Measurements from ENCODE around the gene ACVR2A.
A peak's percentile ranks its signal among the peaks of the same experiment; 100 is the strongest.

The ACVR2A gene

GRCh38 chr2:147855316-147855715, 10.5 kb downstream of the ACVR2A start:
- no peak for DNase-seq (ENCODE audit: low spot score)

- no peak for DNase-seq (ENCODE audit: low spot score)
Measured at GRCh38 chr2:147855977-147856376, 11.1 kb downstream of the ACVR2A start.

GRCh38 chr2:147860009-147860408, 15.2 kb downstream of the ACVR2A start:
- no peak for DNase-seq (ENCODE audit: low spot score)

DNA sequence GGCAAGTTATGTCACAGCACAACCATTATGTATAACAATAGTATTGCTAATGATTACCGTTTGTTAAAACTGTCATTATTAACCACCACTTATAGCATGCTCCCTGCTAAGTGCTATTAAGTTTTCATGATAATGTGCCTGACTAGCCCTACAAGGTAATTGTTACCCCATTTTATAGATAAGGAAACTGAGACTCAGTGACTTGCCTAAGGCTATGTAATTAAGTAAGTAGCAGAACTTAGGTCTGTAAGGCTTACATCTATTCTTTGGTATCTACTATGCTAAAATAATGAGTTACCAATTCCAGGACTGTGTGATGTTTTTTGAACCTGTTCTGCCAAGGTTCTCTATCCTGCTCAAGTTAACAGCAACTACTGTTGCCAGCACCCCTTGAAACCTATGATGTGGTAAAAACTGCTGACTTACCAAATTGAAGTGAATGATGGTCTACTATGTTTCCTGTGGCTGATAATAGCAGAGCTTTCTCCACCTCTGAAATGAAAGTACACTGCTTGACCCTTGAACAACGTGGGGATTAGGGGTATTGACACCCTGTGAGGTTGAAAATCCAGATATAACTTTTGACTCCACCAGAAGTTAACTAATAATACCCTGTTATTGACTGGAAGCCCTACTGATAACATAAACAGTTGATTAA, 18.2 kb downstream of the ACVR2A start:
- DNase-seq (ENCODE audit: low spot score) = no peak

DNA sequence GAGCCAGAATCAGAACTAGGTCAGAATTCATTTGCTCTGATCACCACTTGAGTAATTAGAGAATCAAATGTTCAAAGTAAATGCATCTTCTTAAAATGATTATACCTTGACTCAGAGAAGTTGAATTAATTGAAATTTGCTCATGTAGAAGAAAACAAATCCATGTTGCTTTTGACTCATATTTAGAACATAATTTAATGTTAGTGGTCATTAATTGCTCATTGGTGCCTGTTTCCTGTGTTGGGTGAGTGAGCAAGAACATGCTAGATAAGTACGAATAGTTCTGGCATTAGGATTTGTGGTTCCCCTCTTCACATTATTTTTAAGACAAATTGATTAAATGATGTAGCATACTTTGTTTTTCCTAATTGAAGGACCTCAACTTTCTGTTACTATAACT, 19.0 kb downstream of the ACVR2A start:
- DNase-seq (ENCODE audit: low spot score) = no peak

GRCh38 chr2:147865560-147865959, 20.7 kb downstream of the ACVR2A start:
- no peak for DNase-seq (ENCODE audit: low spot score)

GRCh38 chr2:147867050-147867449, 22.2 kb downstream of the ACVR2A start:
- no peak for DNase-seq (ENCODE audit: low spot score)

GRCh38 chr2:147869934-147870333, 25.1 kb downstream of the ACVR2A start:
- DNase-seq (ENCODE audit: low spot score) = no peak

- DNase-seq (ENCODE audit: low spot score) = no peak
Measured at GRCh38 chr2:147872967-147873366, 28.1 kb downstream of the ACVR2A start.

GRCh38 chr2:147873859-147874483, 29.1 kb downstream of the ACVR2A start:
- DNase-seq (ENCODE audit: low spot score) = no peak

DNA sequence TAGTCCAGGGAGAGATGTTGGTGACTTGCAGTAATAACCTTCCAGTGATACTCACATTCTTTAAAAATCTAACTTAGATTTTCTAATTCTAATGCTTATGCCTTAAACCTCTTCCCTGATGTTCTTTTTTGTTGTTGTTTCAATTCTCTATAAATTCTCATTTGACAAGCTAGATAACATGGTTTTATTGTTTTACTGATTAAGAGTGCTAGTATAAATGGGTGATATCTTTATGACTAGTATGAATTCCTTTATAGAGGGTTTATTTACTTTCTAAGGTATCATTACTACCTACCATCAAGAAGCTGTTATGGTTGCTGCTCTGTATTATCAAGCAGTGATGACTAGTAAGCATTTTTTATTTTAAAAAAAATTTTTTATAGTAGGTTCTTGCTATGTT, 35.0 kb downstream of the ACVR2A start:
- DNase-seq (ENCODE audit: low spot score) = no peak

DNA sequence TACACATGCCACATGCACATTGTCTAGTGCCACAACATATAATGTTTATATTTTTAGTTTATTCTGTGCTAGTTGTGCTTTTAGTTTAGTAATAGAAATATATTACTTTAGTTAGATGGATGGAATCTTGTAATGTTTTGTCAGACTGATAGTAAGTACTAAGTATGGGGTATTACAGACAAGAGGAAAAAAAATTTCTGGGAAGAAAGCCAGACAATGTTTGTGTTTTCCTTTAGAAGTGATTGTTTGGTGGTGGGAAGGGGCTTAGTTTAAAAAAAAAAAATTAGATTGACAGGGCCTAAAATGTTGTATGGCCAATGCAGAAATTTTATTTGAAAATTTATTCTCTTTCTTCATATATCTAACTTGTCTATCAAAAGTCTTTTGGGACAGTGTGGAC, 37.8 kb downstream of the ACVR2A start:
- no peak for DNase-seq (ENCODE audit: low spot score)

- no peak for DNase-seq (ENCODE audit: low spot score)
Measured at GRCh38 chr2:147884830-147885229, 40.0 kb downstream of the ACVR2A start.

GRCh38 chr2:147886136-147886535, 41.3 kb downstream of the ACVR2A start:
- DNase-seq (ENCODE audit: low spot score) = no peak

GRCh38 chr2:147888680-147889079, 43.9 kb downstream of the ACVR2A start:
- no peak for DNase-seq (ENCODE audit: low spot score)

DNA sequence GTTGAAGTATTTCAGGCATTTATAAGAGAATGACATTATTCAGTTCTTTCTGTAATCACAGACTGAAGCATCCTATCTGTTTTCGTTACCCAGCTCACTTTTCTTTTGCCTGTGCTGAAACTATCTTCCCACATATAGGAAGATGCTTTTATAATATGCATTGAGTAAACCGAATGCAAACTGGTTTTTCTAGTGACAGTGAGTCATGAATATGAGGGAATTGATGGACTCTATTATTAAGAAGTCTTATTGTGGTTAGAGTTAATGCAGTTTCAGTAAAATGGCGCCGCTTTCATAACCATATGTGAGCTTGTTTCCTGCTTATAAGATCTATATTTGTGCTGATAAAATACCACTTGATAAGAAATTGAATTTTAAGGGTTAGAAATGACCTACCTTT, 59.2 kb downstream of the ACVR2A start:
- DNase-seq (ENCODE audit: low spot score) = no peak

GRCh38 chr2:147909178-147909577, 64.3 kb downstream of the ACVR2A start:
- DNase-seq (ENCODE audit: low spot score) = no peak

- DNase-seq (ENCODE audit: low spot score) = peak; percentile 77
Measured at GRCh38 chr2:147910990-147911473, 66.2 kb downstream of the ACVR2A start.

GRCh38 chr2:147913701-147914480, 69.1 kb downstream of the ACVR2A start:
- peak; percentile 45 for DNase-seq (ENCODE audit: low spot score)

DNA sequence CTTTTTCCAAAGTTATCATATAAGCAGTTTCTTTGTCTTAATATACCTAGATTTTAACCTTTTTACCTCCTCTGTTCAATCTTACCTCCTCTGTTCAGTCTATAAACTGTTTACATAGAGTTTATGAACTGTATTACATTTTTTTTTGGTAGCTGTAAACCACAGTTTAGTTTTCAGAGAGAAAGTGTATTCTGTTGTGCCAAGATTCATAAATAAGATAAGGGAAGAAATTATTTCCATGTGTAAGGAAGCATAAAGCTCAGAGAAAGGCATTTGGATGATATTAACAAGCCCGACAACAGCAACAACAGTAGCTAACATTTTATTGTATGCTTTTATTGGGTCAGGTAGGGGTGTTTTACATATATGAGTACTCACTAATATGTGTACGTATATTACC, 71.2 kb downstream of the ACVR2A start:
- DNase-seq (ENCODE audit: low spot score) = no peak

- no peak for DNase-seq (ENCODE audit: low spot score)
Measured at GRCh38 chr2:147916723-147917122, 71.9 kb downstream of the ACVR2A start.

DNA sequence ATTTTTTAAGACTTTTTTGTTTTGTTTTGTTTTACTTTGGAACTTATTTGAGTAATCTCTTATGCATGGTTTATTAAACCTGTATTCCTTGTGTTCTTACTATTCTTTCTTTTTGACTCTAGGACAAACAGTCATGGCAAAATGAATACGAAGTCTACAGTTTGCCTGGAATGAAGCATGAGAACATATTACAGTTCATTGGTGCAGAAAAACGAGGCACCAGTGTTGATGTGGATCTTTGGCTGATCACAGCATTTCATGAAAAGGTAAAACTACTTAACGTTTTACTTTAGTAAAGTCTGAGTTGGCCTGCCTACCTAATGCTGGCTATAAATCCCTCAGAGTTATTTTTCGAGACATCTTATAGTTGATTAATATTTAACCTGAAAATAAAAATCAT, 72.3 kb downstream of the ACVR2A start:
- DNase-seq (ENCODE audit: low spot score) = no peak

GRCh38 chr2:147923846-147924245, 79.0 kb downstream of the ACVR2A start:
- no peak for DNase-seq (ENCODE audit: low spot score)

All from Ammon's horn (tissue), 1 donor.